GM23338 (cell line): Measurements from ENCODE around the gene CSTF1. TPM values are rescaled to one million over a fixed set of nuclear protein-coding genes. Genes with fewer than 3 reads are reported as not detected.

ENCODE experiments used
- ATAC-seq: fragments of 200-7000 bp; cut with Tn5 transposase; 3 replicates; pipeline ENCODE4 v1.9.1; 2020
- DNase-seq: peaks from one replicate; pipeline ENCODE4 v3.0.0-alpha.2; 2015; ENCODE audit warnings: low spot score
- H2AFZ ChIP-seq: fragments of 200-600 bp; sonication (generic); 2 replicates; pipeline ENCODE4 v1.8.0; 2016; ENCODE audit warnings: antibody characterized with exemption, mild to moderate bottlenecking, moderate library complexity
- H3F3A ChIP-seq: fragments of 200-600 bp; sonication (generic); replicated peaks from 2 replicates; pipeline ENCODE4 v1.8.0; 2017; ENCODE audit warnings: antibody characterized with exemption, mixed run types, low read depth
- H3K27ac ChIP-seq: fragments of 200-600 bp; sonication (generic); 2 replicates; pipeline ENCODE4 v1.6.1; 2016; ENCODE audit warnings: low read depth
- H3K27me3 ChIP-seq: fragments of 200-600 bp; sonication (generic); 2 replicates; pipeline ENCODE4 v1.8.0; 2016; ENCODE audit warnings: mild to moderate bottlenecking, mixed run types, moderate library complexity; ENCODE audit not compliant: insufficient read depth
- H3K36me3 ChIP-seq: fragments of 200-600 bp; sonication (generic); 2 replicates; pipeline ENCODE4 v1.8.0; 2016; ENCODE audit warnings: mild to moderate bottlenecking; ENCODE audit not compliant: insufficient read depth
- H3K4me1 ChIP-seq: fragments of 200-600 bp; sonication (generic); 2 replicates; pipeline ENCODE4 v1.8.0; 2016; ENCODE audit warnings: mild to moderate bottlenecking, moderate library complexity; ENCODE audit not compliant: insufficient read depth
- H3K4me2 ChIP-seq: fragments of 200-600 bp; sonication (generic); 2 replicates; pipeline ENCODE4 v1.7.1; 2017; ENCODE audit warnings: mixed run types
- H3K4me3 ChIP-seq: fragments of 200-600 bp; sonication (generic); 2 replicates; pipeline ENCODE4 v1.6.1; 2016; ENCODE audit warnings: mixed run types
- H3K79me2 ChIP-seq: fragments of 200-600 bp; sonication (generic); replicated peaks from 2 replicates; pipeline ENCODE4 v1.8.0; 2017; ENCODE audit warnings: mild to moderate bottlenecking; ENCODE audit not compliant: insufficient read depth
- H3K9me2 ChIP-seq: fragments of 200-600 bp; sonication (generic); 2 replicates; pipeline ENCODE4 v1.8.0; 2017; ENCODE audit not compliant: insufficient read depth
- H4K20me1 ChIP-seq: fragments of 200-600 bp; sonication (generic); replicated peaks from 2 replicates; pipeline ENCODE4 v1.8.0; 2017; ENCODE audit warnings: mild to moderate bottlenecking; ENCODE audit not compliant: insufficient read depth
- H3K27ac Mint-ChIP-seq: 2 replicates; pipeline ENCODE4 v1.8.0; 2020; ENCODE audit warnings: inconsistent platforms, mild to moderate bottlenecking, moderate library complexity, mixed read lengths
- H3K27me3 Mint-ChIP-seq: 3 replicates; pipeline ENCODE4 v1.8.0; 2022; ENCODE audit warnings: low read depth, mild to moderate bottlenecking, moderate library complexity, mixed read lengths, inconsistent platforms; ENCODE audit not compliant: insufficient read depth, poor library complexity
- H3K36me3 Mint-ChIP-seq: 3 replicates; pipeline ENCODE4 v1.8.0; 2021; ENCODE audit warnings: low read depth, mild to moderate bottlenecking, inconsistent platforms, moderate library complexity, mixed read lengths
- H3K4me1 Mint-ChIP-seq: 3 replicates; pipeline ENCODE4 v1.8.0; 2020; ENCODE audit warnings: mild to moderate bottlenecking, inconsistent platforms, mixed read lengths
- H3K4me3 Mint-ChIP-seq: 3 replicates; pipeline ENCODE4 v1.8.0; 2021; ENCODE audit warnings: moderate library complexity, mild to moderate bottlenecking, inconsistent platforms, mixed read lengths
- H3K9me3 Mint-ChIP-seq: 3 replicates; pipeline ENCODE4 v1.8.0; 2020; ENCODE audit warnings: moderate library complexity, mild to moderate bottlenecking, inconsistent platforms, mixed read lengths
- CREB1 ChIP-seq: fragments of 250-450 bp; sonication (Bioruptor Pico); IDR thresholded peaks from 2 replicates; pipeline ENCODE4 v1.5.0; 2020; ENCODE audit warnings: low read depth, mild to moderate bottlenecking, moderate library complexity
- CTCF ChIP-seq, 2 experiments: fragments of 200-600 bp in 1 of 2; sonication (generic) in 1 of 2; conservative IDR thresholded peaks; 2 replicates each; pipeline versions ENCODE4 v1.5.1 to v1.6.1; 2016 to 2017; ENCODE audit warnings: antibody characterized with exemption in 2 of 2, low read depth in 2 of 2, mild to moderate bottlenecking in 2 of 2, moderate library complexity in 1 of 2
- EZH2 ChIP-seq: fragments of 200-600 bp; sonication (generic); IDR thresholded peaks from one replicate; pipeline ENCODE4 v1.8.0; 2017; ENCODE audit warnings: antibody characterized with exemption, mild to moderate bottlenecking, low read depth; ENCODE audit not compliant: unreplicated experiment
- EZH2phosphoT487 ChIP-seq: fragments of 200-600 bp; sonication (generic); IDR thresholded peaks from one replicate; pipeline ENCODE4 v1.8.1; 2018; ENCODE audit warnings: antibody characterized with exemption; ENCODE audit not compliant: unreplicated experiment
- JUNB ChIP-seq: IDR thresholded peaks from one replicate; pipeline ENCODE4 v1.6.1; 2016; ENCODE audit warnings: antibody characterized with exemption; ENCODE audit not compliant: unreplicated experiment
- NANOG ChIP-seq: IDR thresholded peaks from 2 replicates; pipeline ENCODE4 v1.6.1; 2016; ENCODE audit warnings: antibody characterized with exemption, borderline replicate concordance
- POLR2AphosphoS5 ChIP-seq: IDR thresholded peaks from 2 replicates; pipeline ENCODE4 v1.6.1; 2016; ENCODE audit warnings: antibody characterized with exemption, low read depth
- STAT1 ChIP-seq: IDR thresholded peaks from one replicate; pipeline ENCODE4 v1.6.1; 2016; ENCODE audit warnings: antibody characterized with exemption; ENCODE audit not compliant: unreplicated experiment
- ZNF114 ChIP-seq: fragments of 250-450 bp; sonication (Bioruptor Pico); IDR thresholded peaks from 2 replicates; pipeline ENCODE4 v1.5.0; 2020; ENCODE audit warnings: mild to moderate bottlenecking, moderate library complexity
- ZNF331 ChIP-seq: fragments of 250-450 bp; sonication (Bioruptor Pico); IDR thresholded peaks from 2 replicates; pipeline ENCODE4 v1.5.0; 2020; ENCODE audit warnings: low read depth, mild to moderate bottlenecking, moderate library complexity
- ZNF462 ChIP-seq: fragments of 250-450 bp; sonication (Bioruptor Pico); IDR thresholded peaks from 2 replicates; pipeline ENCODE4 v1.5.0; 2020; ENCODE audit warnings: mild to moderate bottlenecking, moderate library complexity
- polyA plus RNA-seq: library from polyadenylated mRNA; unstranded; fragments of >200 nt; fragmentation: Nextera tagmentation; extraction: Ambion mirVana; gene quantifications from 2 replicates; pipeline ENCODE4 v1.2.1, GENCODE V29; 2016
- total RNA-seq: library from RNA; depleted of rRNA; stranded (reverse); fragments of >200 nt; shearing (Covaris generic); gene quantifications from 2 replicates; pipeline ENCODE4 v1.2.3, GENCODE V29; 2014
- TF ChIP-seq, protein P1 (sequence below): IDR thresholded peaks from 2 replicates; pipeline ENCODE4 v1.6.1; 2016; ENCODE audit warnings: antibody characterized with exemption
- TF ChIP-seq, protein P2 (sequence below): IDR thresholded peaks from one replicate; pipeline ENCODE4 v1.6.1; 2018; ENCODE audit warnings: antibody characterized with exemption; ENCODE audit not compliant: unreplicated experiment

Gene CSTF1
- total and polyA plus RNA-seq, 2 experiments from 2014 or later = 21.5 to 62.3 TPM

GRCh38 chr20:56417402-56417801 lies 25.0 kb downstream of the CSTF1 start:
- Histone ChIP-seq H3K27me3 (peaks cover 3% of the 10 kb centered on the region; the same call in 1 of the 2 replicates), H3K27ac (no peak overlapping the region), H3K4me2 (no peak overlapping the region), H3K4me1 (no peaks in the 10 kb centered on the region), H3K9me2 (no peaks in the 10 kb centered on the region), H3K36me3 (no peaks in the 10 kb centered on the region), H4K20me1 (no peaks in the 10 kb centered on the region), H3F3A (no peaks in the 10 kb centered on the region), H2AFZ (no peak overlapping the region), H3K79me2 (no peaks in the 10 kb centered on the region), H3K4me3 (no peak overlapping the region)
- TF ChIP-seq POLR2AphosphoS5 = no peak
- TF ChIP-seq CTCF (conservative IDR thresholded peaks at IDR 0.05; ENCODE audit: low read depth in 2 of 2) = no peak
- TF ChIP-seq STAT1 = no peak
- TF ChIP-seq ZNF331 (CRISPR knock-in tag) = no peak
- no peak for TF ChIP-seq JUNB
- TF ChIP-seq CREB1 = no peak
- TF ChIP-seq, protein P1, sequence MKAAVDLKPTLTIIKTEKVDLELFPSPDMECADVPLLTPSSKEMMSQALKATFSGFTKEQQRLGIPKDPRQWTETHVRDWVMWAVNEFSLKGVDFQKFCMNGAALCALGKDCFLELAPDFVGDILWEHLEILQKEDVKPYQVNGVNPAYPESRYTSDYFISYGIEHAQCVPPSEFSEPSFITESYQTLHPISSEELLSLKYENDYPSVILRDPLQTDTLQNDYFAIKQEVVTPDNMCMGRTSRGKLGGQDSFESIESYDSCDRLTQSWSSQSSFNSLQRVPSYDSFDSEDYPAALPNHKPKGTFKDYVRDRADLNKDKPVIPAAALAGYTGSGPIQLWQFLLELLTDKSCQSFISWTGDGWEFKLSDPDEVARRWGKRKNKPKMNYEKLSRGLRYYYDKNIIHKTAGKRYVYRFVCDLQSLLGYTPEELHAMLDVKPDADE = no peak
- TF ChIP-seq, protein P2, sequence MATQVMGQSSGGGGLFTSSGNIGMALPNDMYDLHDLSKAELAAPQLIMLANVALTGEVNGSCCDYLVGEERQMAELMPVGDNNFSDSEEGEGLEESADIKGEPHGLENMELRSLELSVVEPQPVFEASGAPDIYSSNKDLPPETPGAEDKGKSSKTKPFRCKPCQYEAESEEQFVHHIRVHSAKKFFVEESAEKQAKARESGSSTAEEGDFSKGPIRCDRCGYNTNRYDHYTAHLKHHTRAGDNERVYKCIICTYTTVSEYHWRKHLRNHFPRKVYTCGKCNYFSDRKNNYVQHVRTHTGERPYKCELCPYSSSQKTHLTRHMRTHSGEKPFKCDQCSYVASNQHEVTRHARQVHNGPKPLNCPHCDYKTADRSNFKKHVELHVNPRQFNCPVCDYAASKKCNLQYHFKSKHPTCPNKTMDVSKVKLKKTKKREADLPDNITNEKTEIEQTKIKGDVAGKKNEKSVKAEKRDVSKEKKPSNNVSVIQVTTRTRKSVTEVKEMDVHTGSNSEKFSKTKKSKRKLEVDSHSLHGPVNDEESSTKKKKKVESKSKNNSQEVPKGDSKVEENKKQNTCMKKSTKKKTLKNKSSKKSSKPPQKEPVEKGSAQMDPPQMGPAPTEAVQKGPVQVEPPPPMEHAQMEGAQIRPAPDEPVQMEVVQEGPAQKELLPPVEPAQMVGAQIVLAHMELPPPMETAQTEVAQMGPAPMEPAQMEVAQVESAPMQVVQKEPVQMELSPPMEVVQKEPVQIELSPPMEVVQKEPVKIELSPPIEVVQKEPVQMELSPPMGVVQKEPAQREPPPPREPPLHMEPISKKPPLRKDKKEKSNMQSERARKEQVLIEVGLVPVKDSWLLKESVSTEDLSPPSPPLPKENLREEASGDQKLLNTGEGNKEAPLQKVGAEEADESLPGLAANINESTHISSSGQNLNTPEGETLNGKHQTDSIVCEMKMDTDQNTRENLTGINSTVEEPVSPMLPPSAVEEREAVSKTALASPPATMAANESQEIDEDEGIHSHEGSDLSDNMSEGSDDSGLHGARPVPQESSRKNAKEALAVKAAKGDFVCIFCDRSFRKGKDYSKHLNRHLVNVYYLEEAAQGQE = no peak
- no peak for TF ChIP-seq NANOG
- no peak for TF ChIP-seq ZNF462 (CRISPR knock-in tag)
- no peak for TF ChIP-seq ZNF114 (CRISPR knock-in tag)
- no peak for TF ChIP-seq EZH2
- TF ChIP-seq EZH2phosphoT487 = no peak
- DNase-seq = no peak
- Mint-ChIP-seq H3K36me3 (no peaks in the 10 kb centered on the region), H3K27me3 (peaks cover 12% of the 10 kb centered on the region), H3K27ac (no peak overlapping the region), H3K4me1 (peaks cover 8% of the 10 kb centered on the region), H3K4me3 (no peak overlapping the region), H3K9me3 (no peaks in the 10 kb centered on the region)
- ATAC-seq = no peak; the same call in 2 of the 3 replicates
